ENCODE measurements around the gene EEF2K.

DNA sequence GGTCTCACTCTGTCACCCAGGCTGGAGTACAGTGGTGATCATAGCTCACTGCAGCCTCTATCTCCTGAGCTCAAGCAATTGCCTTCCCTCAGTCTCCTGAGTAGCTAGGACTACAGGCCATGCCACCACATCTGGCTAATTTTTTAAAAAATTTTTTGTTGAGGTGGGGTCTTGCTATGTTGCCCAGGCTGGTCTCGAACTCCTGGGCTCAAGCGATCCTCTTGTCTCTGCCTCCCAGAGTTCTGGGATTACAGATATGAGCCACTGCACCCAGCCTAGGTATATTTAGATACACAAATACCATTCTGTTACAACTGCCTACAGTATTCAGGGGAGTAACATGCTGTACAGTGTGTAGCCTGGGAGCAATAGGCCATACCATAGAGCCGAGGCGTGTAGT, 105.4 kb downstream of the EEF2K start:
- TF ChIP-seq GATA2 (IDR thresholded peaks at IDR 0.05; ENCODE audit: low read depth, low read length) (no peak), GATA3 (IDR thresholded peaks at IDR 0.05; ENCODE audit: low read depth, low read length) (no peak)
